K562 (cell line): Measurements from ENCODE around the gene PRR36.
A peak's percentile ranks its signal among the peaks of the same experiment; 100 is the strongest.

ENCODE experiments used
- CREB1 ChIP-seq, 2 experiments: sonication (generic) in 1 of 2; formaldehyde crosslinking in 1 of 2; IDR thresholded peaks; 2 replicates each; pipeline versions ENCODE4 v1.6.1 to v1.8.0; 2012 to 2022; ENCODE audit warnings: inconsistent platforms in 1 of 2, mild to moderate bottlenecking in 1 of 2, missing genetic modification reagents in 1 of 2, moderate library complexity in 1 of 2
- MTF1 ChIP-seq: fragments of 250-450 bp; sonication (Bioruptor Pico); IDR thresholded peaks from 2 replicates; pipeline ENCODE4 v1.9.0; 2021; ENCODE audit warnings: moderate library complexity, mild to moderate bottlenecking, inconsistent platforms, borderline replicate concordance
- ZBTB1 ChIP-seq: sonication (generic); formaldehyde crosslinking; IDR thresholded peaks from 2 replicates; pipeline ENCODE4 v1.8.1; 2023; ENCODE audit warnings: missing genetic modification reagents, low read depth, mild to moderate bottlenecking, borderline replicate concordance
- ZNF253 ChIP-seq: fragments of 250-450 bp; sonication (Bioruptor Pico); conservative IDR thresholded peaks from 2 replicates; pipeline ENCODE4 v1.6.1; 2021; ENCODE audit warnings: mild to moderate bottlenecking
- TF ChIP-seq, protein P1 (sequence below): sonication (generic); formaldehyde crosslinking; IDR thresholded peaks from 2 replicates; pipeline ENCODE4 v1.8.1; 2022; ENCODE audit warnings: missing genetic modification reagents

DNA sequence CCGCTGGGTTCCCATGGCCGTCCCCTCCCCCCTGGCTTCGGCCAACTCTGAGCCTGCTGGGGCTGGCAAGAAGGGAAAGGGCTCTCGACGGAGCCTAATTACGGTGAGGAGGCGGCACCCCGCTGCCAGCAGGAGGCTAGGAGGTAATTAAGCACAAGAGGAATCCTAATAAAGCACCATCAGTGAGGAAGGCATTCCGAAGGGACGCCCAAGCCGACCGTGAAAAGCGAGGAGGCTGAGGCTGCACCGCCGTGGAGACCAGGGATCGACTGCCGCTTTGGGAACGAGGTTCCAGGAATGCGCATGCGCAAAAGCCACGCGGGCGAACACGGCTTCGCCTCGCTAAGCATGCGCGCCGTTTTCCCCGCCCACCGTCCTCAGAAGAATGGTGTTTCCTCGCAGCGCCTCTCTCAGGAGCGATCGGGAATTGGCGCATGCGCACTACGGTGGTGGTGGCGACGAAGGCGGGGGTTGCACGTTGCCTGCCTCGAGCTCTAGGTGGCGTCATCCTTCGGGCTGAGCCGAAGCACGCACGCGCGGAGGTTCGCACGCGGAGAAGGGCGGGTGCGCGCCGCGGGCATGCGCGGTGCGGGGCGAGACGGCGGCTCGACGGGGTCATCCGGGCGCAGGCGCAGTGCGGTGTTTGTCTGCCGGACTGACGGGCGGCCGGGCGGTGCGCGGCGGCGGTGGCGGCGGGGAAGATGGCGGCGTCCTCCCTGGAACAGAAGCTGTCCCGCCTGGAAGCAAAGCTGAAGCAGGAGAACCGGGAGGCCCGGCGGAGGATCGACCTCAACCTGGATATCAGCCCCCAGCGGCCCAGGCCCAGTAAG lies 29.3 kb upstream of the PRR36 start, which contains the start of gene MAP2K7:
- TF ChIP-seq ZNF253 (CRISPR knock-in tag) (no peak), ZBTB1 (CRISPR knock-in tag) (no peak), CREB1 (IDR thresholded peaks at IDR 0.05) (peak; percentile 59), CREB1 (CRISPR knock-in tag; IDR thresholded peaks at IDR 0.05) (peak; percentile 72), MTF1 (CRISPR knock-in tag) (no peak)
- TF ChIP-seq, protein P1, sequence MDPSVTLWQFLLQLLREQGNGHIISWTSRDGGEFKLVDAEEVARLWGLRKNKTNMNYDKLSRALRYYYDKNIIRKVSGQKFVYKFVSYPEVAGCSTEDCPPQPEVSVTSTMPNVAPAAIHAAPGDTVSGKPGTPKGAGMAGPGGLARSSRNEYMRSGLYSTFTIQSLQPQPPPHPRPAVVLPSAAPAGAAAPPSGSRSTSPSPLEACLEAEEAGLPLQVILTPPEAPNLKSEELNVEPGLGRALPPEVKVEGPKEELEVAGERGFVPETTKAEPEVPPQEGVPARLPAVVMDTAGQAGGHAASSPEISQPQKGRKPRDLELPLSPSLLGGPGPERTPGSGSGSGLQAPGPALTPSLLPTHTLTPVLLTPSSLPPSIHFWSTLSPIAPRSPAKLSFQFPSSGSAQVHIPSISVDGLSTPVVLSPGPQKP (CRISPR knock-in tag), result no peak
